ENCODE data around the gene MATN4.

DNA sequence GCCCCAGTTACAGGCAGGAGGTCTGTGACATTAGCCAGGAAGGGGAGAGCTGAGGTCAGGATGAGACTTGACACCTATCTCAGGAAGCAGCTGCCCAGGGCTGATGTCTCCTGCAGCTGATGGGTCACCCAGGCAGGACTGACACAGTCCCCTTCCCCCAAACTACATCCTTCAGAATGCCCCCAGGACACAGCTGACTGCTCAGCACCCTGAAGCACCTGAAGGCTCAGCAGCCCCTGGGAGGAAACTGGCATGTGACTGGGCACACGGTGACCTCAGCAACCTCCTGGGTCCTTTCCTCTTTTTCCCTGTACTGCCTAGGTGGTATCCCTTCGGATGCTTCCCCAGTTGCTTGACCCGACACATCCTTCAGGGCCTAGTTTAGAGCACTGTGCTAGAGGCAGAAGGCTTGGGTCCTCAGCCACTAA, 38.2 kb upstream of the MATN4 start:
- TF ChIP-seq, protein P1, sequence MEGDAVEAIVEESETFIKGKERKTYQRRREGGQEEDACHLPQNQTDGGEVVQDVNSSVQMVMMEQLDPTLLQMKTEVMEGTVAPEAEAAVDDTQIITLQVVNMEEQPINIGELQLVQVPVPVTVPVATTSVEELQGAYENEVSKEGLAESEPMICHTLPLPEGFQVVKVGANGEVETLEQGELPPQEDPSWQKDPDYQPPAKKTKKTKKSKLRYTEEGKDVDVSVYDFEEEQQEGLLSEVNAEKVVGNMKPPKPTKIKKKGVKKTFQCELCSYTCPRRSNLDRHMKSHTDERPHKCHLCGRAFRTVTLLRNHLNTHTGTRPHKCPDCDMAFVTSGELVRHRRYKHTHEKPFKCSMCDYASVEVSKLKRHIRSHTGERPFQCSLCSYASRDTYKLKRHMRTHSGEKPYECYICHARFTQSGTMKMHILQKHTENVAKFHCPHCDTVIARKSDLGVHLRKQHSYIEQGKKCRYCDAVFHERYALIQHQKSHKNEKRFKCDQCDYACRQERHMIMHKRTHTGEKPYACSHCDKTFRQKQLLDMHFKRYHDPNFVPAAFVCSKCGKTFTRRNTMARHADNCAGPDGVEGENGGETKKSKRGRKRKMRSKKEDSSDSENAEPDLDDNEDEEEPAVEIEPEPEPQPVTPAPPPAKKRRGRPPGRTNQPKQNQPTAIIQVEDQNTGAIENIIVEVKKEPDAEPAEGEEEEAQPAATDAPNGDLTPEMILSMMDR (IDR thresholded peaks at IDR 0.05 in 8 of 11, conservative IDR thresholded peaks at IDR 0.05 in 3 of 11): no peak
- no peak for TF ChIP-seq POLR2A (IDR thresholded peaks at IDR 0.05)

All from spleen (tissue), 7 donors.